ENCODE results near the gene PDLIM7.
A peak's percentile ranks its signal among the peaks of the same experiment; 100 is the strongest.
"Not testable (repeated sequence)": the region's sequence is repeated elsewhere in the genome, so short reads cannot be mapped to it uniquely, and the experiment has no call there.

The PDLIM7 gene, protein sequence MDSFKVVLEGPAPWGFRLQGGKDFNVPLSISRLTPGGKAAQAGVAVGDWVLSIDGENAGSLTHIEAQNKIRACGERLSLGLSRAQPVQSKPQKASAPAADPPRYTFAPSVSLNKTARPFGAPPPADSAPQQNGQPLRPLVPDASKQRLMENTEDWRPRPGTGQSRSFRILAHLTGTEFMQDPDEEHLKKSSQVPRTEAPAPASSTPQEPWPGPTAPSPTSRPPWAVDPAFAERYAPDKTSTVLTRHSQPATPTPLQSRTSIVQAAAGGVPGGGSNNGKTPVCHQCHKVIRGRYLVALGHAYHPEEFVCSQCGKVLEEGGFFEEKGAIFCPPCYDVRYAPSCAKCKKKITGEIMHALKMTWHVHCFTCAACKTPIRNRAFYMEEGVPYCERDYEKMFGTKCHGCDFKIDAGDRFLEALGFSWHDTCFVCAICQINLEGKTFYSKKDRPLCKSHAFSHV

DNA sequence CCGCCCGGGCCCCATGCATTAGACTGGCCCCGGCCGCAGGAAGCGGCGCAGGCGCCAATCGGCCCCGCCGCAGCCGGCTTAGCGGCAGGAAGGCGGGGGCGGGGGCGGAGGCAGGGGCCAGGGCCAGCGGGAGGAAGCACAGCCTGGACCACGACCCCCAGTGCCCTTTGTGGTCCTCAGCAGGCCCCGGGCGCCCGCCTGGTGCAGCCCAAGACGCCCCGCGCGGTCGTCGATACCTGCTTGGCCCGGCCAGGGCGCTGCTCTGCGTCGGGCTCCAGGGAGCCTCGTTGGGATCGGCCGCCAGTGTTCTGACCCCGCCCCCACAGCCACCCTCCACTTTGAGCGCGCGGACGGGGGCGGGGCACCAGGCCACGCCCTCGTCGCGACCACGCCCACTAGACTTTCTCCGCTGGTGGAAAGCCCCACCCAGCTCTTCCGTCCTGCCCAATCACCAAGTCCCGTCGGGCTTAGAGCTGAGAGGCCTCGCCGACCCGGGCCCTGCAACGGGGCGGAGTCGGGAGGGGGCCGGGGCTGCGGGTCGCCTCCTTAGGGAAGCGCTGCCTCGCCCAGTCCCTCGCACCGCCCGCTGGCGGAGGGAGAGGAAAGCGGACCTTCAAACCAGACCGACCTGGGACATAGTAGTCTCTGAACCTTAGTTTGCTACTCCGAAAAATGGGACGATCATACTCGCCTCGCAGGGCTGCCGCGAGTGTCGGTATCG is at the start of gene PDLIM7:
TSS of gene PDLIM7 (minus strand) at position 313 of the 721 bp plus-strand sequence. CDS start 1,092 bp downstream, outside the sequence.
- DNase-seq = peak; percentile 74 to 80

DNA sequence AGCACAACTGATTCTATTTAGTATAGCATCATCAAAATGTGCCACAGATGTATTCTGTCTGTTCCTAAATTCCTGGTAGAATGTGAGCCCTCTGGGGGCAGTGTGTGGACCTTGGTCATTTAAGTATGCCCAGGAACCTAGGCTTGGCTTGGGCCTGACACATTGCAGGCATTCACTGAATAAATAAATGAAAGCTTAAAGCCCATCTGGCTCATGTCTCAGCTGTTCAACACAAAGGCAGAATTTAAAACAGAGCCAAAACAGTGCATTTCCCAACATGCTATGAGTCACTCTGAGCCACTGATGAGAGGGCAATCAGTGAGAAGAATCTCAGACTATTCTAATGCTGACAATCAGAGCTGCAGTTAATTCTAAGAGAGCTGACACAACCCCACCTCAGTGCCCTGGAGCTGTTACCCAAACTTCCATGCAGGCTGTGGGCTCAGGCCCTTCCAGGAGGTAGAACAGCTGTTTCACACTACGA is 48.9 kb upstream of the PDLIM7 start:
- peak; percentile 16 to 61 for DNase-seq

DNA sequence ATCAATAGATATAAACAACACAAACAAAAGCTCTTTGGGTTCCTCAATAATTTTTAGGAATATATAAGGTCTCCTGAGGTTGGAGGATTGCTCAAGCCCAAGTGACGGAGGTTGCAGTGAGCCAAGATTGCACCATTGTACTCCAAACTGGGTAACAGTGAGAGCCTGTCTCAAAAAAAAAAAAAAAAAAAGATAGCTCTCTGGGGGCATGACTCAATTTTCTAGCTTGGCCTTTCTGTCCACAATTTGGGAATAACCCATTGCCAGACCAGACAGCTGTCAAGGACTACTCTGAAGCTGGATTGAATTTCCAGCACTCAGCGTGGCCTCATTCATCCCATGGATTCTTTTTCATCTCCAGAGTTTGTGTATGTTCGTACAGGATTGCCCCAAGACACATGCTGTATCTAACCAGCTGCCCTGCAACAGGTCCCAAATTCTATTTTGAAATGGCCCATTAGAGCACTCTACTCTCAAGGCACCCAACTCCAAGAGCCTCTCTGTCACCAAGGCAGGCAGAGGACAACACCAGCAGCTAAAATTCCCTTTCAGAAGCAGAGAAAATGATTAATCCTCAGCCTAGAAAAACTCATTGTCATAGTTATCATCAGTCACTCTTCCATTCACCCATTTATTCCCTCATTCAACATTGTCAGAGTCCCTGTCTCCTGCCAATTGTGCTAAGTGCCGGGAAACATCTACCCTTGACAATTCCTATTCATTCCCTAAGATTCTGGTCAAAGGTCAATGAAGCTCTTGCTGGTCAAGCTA is 48.3 kb upstream of the PDLIM7 start:
- DNase-seq = no peak

DNA sequence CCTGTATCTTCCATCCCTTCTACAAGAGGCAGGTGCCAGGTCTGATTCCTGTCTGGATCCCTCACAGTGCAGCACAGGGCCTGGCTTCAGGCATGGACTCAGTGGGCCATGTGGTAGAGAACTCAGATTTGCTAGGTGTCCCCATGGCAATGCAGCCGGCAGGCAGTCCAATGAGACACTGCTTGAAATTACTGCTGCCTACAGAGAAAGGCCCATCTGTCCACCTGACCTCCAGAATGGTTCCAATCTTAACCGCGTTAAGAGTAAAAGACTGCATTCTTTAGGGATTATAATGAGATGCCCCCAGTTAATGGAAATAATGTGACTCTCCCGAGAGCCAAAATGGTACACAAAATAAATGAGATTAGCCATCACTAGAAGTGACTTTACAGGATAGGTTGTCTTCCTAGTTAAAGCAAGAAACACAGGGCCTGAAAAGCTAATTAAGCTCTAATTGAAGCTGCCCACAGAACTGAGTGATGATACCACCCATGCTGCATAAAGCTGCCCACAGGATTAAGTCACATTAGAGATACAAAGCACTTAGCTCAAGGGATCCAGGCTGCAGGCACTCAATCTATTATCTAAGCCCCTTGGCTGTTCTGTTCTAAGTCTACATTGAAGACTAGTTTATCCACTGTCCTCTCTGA is 45.5 kb upstream of the PDLIM7 start:
- no peak for DNase-seq

DNA sequence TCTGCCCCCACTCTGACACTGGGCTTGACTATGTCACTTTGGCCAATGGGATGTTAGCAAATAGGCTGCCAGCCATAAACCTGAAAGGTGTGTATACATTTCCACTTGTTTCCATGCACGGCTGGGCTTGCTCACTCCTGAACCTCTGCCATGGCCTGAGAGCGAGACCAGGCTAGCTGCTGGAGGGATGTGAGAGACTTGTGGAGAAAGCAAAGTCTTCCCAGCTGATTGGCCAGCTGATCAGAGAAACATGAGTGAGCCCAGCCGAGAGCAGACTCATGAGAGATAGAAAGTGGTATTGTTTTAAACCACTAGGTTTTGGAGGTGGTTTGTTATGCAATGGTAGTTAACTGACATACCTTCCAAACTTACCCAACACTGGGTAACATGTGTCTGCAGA is 43.0 kb upstream of the PDLIM7 start:
- no peak for DNase-seq

DNA sequence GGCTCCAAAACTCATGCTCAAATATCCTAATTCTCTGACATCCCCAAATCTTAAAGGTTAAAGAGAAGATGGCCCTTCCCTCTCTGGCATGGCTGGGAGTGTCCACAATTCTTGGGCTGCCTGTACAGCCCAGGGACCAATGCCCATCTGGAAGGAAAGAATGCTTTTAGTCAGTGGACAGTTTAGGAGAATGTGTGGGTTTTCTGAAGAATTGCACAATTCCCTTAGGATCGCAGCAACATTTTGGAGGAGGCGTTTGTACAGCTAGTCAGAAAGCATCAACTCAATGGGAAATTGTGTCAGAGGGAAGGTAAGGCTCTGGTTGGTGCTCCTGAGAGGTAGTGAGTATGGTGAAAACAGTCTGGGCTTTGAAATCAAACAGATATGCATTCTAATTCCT is 42.0 kb upstream of the PDLIM7 start:
- no peak for DNase-seq

DNA sequence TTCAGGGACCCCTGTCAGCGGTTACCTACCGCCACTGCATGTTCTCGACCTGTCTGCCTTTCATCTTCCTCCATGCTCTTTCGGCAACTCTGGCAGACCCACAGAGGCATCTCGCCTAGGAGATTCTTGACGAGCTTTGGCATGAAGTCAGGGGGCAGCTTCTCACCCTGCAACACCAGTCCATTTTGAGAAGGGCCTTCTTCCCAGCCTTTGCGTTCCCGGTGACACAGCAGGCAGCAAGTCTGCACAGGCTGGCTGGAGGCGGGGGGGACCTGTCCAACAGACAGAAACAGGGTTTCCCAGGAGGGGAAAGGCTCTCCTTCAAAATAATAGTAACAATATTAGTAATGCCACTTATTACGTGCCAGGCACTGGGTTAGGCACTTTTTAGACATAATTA is 41.5 kb upstream of the PDLIM7 start:
- DNase-seq = no peak

DNA sequence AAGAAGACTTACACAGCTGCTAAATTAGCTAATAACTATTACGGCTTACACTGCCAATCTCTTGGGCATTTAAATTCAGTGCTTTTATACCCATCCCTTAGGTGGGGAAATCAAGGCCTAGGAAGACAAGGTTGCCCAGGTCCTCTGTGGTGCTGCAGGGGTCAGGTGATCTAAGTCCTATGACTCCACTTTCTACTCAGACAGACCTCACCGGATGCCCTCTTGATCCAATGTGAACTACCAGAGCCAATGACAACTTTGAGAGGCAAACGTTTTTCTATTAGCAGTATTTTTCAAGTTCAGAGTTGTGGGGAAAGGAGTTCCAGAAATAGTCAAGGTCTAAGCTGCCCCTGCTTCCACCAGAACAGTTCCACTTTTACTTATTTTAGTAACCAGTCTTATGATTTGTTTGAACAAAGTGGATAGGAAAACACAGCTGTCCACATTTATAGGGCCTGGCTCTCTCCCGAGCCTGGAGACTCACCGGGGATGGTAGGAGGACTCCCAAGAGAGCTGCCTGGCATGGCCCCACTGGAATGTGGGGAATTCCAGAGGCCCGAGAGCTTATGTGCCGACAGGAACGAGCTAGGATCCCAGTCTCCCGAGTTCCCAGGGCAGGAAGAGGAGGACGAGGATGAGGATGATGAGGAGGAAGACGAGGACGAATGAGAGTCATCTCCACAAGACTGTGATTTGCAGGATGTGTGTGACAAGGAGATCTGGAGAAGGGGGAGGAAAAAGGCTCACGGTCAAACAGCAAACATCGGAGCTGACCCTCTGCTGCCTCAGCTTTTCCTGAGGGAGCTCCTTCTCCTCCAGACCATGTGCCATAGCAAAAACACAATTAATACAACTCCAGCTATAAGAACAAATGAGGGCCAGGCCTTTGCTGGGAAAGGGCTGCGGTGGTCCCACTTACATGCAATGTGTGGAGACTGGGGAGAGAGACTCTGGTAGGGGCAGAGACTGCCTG is 40.3 kb upstream of the PDLIM7 start:
- DNase-seq = no peak

DNA sequence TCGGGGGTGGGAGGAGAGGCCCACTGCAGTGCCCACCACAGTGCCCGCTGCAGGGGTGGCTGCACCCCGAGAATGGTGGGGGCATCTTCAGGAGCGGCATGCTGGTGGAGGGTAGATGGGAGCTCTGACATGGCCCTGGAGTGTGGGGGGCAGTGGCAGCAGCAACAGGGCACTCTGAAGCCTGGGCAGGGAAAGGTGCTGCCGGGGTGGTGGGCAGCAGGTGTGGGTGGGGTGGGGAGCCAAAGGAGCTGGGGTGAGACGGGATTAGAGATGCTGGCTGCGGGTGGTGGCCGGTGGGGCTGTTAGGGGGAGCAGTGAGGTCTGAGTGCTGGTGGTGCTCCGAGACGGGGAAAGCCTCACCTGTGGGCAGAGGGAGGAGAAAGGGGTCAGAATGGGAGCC is 39.0 kb upstream of the PDLIM7 start:
- no peak for DNase-seq

DNA sequence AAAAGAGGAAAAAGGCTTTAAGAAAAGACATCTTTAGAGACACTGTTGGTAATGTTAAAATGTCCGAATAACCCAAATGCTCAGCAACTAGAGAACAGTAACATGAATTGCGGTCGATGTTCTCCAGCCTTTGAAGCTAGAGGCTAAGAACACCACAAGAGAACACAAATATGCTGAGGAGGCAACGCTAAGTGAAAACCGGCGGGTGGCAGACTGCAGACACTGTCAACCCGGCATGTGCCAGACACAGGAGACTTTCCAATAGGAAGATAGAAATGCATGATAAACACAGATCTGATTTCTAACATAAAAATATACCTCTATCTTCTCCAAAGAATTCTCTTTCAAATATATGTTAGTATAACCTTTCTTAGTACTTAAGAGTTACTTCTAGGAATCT is 37.7 kb upstream of the PDLIM7 start:
- DNase-seq = no peak

DNA sequence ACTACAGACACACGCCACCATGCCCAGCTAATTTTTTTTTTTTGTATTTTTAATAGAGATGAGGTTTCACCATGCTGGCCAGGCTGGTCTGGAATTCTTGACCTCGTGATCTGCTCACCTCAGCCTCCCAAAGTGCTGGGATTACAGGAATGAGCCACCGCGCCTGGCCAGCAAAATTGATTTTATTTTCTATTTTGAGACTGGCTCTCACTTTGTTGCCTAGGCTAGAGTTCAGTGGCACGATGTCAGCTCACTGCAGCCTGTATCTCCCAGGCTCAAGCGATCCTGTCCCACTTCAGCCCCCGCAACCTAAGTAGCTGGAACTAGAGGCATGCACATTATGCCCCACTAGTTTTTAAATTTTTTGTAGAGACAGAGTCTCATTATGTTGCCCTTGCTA is 37.0 kb upstream of the PDLIM7 start:
- not testable (repeated sequence) for DNase-seq

DNA sequence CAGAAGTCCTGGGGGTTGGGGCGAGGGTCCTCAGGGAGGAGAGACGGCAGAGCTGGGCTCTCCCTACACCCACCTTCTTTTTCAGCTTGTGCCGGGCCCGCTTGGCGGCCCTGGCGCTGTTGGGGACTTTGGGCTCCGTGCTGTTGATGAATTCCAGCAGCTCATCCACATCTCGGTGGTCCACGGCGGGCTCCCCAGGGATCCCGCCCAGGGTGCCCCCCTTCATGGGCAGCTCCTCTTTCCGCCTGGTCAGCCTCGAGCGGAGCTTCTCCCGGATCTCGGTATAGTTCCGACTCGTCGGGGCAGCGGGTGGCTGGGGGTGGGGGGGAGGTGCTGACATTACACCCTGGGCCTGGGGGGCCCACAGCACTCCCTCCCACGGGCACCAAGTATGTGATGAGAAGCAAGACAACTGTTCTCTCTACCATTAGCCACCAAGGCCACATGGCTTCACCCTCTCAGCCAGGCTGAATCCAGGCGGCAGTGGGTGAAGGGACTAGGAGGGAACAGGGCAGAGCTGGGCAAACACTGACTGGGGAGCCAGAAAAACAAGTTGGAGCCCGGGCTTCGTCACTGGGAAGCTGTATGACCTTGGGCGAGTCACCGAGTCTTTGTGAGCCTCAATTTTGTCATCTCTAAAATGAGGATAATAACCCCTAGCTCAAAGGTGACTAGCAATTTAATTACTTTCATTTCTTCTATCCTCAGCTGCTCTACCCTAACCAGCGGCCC is 34.0 kb upstream of the PDLIM7 start:
- DNase-seq = no peak

DNA sequence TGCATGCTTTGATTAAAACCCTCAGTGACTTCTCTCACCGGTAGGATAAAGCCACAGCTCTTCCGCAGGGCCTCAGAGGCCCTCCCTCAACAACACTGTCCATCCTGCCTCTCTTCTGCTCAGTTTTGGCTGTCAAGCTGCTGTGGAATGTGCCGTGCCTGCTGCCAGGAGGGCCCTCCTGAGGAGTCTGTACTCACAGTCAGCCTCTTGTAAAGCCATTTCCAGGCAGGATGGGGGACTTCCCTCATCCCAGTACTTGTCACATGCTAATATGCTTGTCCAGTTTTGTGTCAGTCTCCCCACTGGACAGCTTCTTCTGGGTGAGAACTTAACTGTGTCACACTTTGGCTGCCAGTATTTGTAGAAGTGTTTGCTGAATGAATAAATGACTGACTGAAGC is 33.2 kb upstream of the PDLIM7 start:
- DNase-seq = no peak

DNA sequence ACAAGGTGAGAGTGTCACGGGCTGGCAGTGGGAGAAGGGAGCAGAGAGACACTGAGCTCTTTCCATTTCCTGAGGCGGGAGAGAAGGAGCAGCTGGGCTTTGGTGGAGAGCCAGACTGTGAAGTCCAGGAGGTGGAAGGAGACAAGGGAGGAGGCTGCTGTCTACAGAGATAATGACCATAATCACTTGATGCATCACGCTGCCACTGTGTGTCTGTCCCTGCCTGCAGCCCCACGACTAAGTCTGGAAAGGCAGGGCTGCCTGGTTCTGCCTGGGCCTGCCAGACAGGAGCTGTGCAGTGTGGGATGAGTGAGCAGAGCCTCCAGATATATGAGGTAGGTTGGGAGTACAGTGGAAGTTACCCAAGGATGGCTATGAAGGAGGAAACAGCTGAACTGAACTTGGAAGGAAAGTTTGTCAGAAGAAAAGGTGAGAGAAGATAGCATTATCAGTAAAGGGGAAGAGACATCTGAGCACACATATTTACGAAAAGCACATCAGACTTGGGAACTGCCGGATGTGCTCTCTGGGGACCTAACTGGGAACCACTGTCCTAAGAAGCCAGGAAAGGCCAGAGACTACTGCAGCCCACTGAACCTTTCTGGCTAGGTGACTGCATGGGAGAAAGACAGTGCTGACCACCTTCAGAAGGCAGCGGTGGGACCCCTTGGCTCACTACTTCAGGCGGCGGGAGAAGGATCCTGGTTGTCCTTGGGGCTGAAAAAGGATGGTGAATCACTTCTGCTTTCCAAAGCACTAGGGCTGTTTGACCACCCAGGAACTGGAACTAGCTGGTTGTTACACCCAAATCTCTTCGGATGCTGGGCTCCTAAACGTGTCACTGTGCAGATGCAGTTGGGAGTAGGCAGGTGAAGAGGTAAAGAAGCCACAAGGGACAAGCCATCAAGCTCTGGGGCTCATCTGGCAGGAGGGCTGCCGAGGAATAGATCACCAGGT is 32.1 kb upstream of the PDLIM7 start:
- no peak for DNase-seq

DNA sequence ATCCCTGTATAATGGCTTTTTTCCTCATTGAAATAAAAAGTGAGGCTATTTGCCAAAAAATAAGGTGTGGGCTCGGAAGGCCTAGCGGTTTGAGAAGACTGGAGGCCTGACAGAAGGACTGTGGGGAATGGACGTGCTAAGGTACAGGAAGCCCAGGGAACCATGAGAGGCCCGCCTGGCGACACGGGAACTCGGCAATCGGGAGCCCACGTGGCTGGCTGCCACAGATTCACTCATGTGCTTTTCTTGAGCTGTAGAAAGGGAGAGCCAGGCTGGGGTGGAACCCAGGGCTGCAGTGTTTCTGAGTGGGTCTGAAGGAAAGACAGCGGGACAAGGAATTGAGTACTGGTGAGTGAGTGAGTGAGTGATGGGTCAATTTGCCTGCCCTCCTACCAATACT is 31.2 kb upstream of the PDLIM7 start:
- no peak for DNase-seq

DNA sequence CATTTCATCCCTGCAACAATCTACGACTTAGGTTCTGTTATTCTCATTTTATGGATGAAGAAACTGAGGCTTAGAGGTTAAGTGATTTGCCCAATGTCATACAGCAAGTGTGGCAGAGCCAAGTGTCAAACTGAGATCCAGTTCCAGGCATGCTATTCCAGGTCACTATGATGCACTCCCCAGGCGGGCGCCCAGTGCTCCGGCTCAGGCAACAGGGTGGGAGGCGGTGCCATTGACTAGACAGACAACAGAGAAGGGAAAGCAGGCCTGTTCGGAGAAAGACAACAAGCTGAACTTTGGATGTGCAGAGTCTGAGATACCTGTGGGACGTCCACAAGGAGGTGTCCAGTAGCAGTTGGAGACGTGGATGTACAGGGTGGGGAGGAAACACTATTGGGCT is 30.2 kb upstream of the PDLIM7 start:
- DNase-seq = no peak

DNA sequence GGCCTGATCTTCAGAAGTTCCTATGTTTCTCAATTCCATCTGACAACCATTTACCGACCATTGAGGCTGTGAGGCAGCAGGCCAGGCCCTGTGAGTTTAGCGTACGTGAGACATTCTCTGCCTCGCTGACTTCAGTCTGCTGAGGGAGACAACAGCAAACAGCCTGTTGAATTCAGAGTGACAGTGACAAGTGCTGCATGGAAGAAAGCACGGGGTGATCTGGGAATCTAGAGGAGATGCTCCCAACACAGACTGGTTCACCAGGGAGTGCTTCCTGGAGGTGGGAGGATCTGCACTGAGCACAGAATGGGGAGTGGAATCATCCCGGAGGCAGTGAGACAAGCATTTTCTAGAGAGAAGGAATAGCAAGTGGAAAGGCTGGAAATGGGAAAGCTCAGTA is 29.4 kb upstream of the PDLIM7 start:
- no peak for DNase-seq

DNA sequence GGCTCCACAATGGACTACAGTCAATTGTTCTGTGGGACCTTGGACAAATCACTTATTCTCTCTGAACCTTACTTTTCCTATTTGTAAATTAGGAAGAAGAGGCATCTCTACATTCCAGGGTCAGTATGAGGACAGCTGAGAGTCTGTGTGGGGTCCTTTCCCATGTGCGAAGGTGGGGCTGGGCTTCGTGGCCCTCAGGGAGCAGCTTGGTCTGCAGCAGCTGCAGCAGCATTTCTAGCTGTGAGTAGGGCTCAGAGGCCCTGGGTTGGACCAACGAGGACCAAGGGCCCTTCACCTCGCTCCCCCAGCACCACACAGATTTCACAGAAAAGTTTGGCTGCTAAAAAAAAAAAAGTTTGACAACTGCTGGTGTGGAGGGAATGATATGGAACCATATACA is 28.8 kb upstream of the PDLIM7 start:
- DNase-seq = no peak

DNA sequence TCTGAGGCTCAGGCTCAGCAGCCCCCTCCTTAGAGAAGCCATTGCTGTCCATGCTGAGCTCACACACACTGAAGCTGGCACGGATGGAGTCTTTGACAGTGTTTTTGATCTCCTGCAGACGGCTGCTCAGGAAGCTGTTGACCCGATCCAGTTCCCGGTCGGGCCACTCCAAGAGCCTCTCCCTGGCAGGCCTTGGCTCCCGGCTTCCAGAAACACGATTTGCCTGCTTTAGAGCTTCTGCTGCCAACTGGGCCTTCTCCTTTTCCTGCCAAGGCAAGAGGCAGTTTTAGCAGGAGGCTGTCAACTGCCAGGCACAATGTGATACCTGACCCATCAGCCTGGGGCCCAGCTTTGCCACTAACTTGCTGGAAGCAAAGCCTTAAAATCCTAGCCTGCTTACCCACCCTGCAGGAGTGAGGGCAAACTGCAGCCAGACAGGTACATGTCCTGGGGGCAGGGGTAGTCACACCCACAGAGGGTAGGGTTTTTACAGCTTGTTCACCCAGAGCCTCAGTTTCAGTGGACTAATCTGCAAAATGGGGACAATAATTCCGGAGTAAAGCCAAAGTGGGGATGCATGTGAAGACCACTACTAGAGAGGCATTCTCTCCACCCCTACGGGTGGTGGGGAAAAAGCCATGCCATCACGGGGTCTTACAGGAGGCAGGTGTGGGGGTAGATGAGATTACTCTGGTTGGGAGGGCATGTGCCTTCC is 27.7 kb upstream of the PDLIM7 start:
- DNase-seq = no peak

All from hippocampal formation (tissue), 2 donors.